Neural progenitor cell (in vitro differentiated cells): ENCODE data around the gene OR13H1.
"Not testable (repeated sequence)": the region's sequence is repeated elsewhere in the genome, so short reads cannot be mapped to it uniquely, and the experiment has no call there.

Source experiments
- CTCF ChIP-seq: fragments of 200-600 bp; sonication (generic); IDR thresholded peaks from 2 replicates; pipeline ENCODE4 v1.5.1; 2017; ENCODE audit warnings: antibody characterized with exemption, mild to moderate bottlenecking
- EZH2 ChIP-seq: fragments of 200-600 bp; sonication (generic); IDR thresholded peaks from 2 replicates; pipeline ENCODE4 v1.6.1; 2017; ENCODE audit warnings: antibody characterized with exemption, mild to moderate bottlenecking, moderate library complexity
- EZH2phosphoT487 ChIP-seq: fragments of 200-600 bp; sonication (generic); IDR thresholded peaks from 2 replicates; pipeline ENCODE4 v1.6.1; 2017; ENCODE audit warnings: antibody characterized with exemption

GRCh38 chrX:131501556-131501955, 42.3 kb upstream of the OR13H1 start:
- not testable (repeated sequence) for TF ChIP-seq CTCF, EZH2, EZH2phosphoT487
